Stomach (tissue), 9 donors: ENCODE data around the gene HGS. TPM values are rescaled to one million over a fixed set of nuclear protein-coding genes. Genes with fewer than 3 reads are reported as not detected.

Source experiments
- DNase-seq, 2 donors: peaks; one replicate each; pipeline versions ENCODE4 v3.0.0 to v3.0.0-alpha.2; 2013 to 2019
- H3K27ac ChIP-seq, 5 donors: fragments of 200-600 bp in 4 of 5; sonication (generic) in 4 of 5; one replicate each; pipeline ENCODE4 v1.5.1; 2013 to 2019; ENCODE audit warnings: mild to moderate bottlenecking in 1 of 5, moderate library complexity in 1 of 5
- H3K27me3 ChIP-seq, 3 donors: fragments of 200-600 bp; sonication (generic); one replicate each; pipeline ENCODE4 v1.5.1; 2017 to 2019; ENCODE audit warnings: mixed run types in 1 of 3
- H3K36me3 ChIP-seq, 4 donors: fragments of 200-600 bp; sonication (generic); 1 replicate in 3 of 4; 2 replicates in 1 of 4; pipeline ENCODE4 v1.5.1; 2016 to 2019
- H3K4me1 ChIP-seq, 4 donors: fragments of 200-600 bp; sonication (generic); one replicate each; pipeline ENCODE4 v1.5.1; 2016 to 2019
- H3K4me3 ChIP-seq, 4 donors: fragments of 200-600 bp; sonication (generic) in 3 of 4; one replicate each; pipeline ENCODE4 v1.5.1; 2016 to 2019; ENCODE audit warnings: mild to moderate bottlenecking in 1 of 4
- H3K9me3 ChIP-seq, 4 donors: fragments of 200-600 bp; sonication (generic); one replicate each; pipeline ENCODE4 v1.5.1; 2016 to 2019
- CTCF ChIP-seq, 7 experiments: fragments of 450-650 bp in 4 of 7; fragments of 200-600 bp in 3 of 7; sonication (generic) in 3 of 7; IDR thresholded peaks; one replicate each; pipeline ENCODE4 v1.5.1; 2016 to 2019; ENCODE audit warnings: antibody characterized with exemption in 7 of 7, control low read depth in 2 of 7, mild to moderate bottlenecking in 1 of 7
- EP300 ChIP-seq: sonication (generic); formaldehyde crosslinking; IDR thresholded peaks from one replicate; pipeline ENCODE4 v1.6.1; 2017; ENCODE audit warnings: antibody characterized with exemption
- POLR2A ChIP-seq, 4 donors: fragments of 450-650 bp; IDR thresholded peaks; one replicate each; pipeline ENCODE4 v1.6.1; 2016; ENCODE audit warnings: antibody characterized with exemption in 4 of 4, control low read depth in 2 of 4, mild to moderate bottlenecking in 1 of 4, moderate library complexity in 1 of 4
- POLR2AphosphoS5 ChIP-seq, 3 donors: sonication (generic); formaldehyde crosslinking; IDR thresholded peaks; one replicate each; pipeline ENCODE4 v1.6.1; 2016; ENCODE audit warnings: antibody characterized with exemption in 3 of 3
- WGBS, 5 donors: extraction: QIAGEN DNeasy Blood & Tissue Kit in 3 of 5; methylation state at CpG; one replicate each; pipeline versions ENCODE4 v1.1.5 to v1.1.7; 2013 to 2018; 5-methylcytosine and 5-hydroxymethylcytosine counted together
- intact Hi-C: fragments of 100-400 bp; cut with DNase I; formaldehyde crosslinking; loops from one replicate; pipeline ENCODE4 v1.15.1; 2023; ENCODE audit warnings: low total_unique reads
- polyA plus RNA-seq, 3 donors: library from polyadenylated mRNA; stranded (reverse); fragments of 200-250 nt; gene quantifications; one replicate each; pipeline ENCODE4 v1.2.3, GENCODE V29; 2013
- total RNA-seq, 5 donors: library from RNA; depleted of rRNA; stranded (reverse); fragments of >200 nt; gene quantifications; one replicate each; pipeline versions ENCODE4 v1.1.0 to v1.2.3, GENCODE V29; 2014 to 2016
- donor health status: healthy with polysubstance abuse.
- donor health status: Bipolar disorder and iron deficiency.
- donor health status: healthy.

The HGS gene
- total and polyA plus RNA-seq, 8 donors, result 52.0 to 275 (median 129) TPM

GRCh38 chr17:81723651-81724209 is 39.9 kb downstream of the HGS start:
- DNase-seq, result peak in 1 of 2 donors; percentile 61
- TF ChIP-seq EP300 (no peak), POLR2A (IDR thresholded peaks at IDR 0.05) (no peak), POLR2AphosphoS5 (IDR thresholded peaks at IDR 0.05) (no peak), CTCF (IDR thresholded peaks at IDR 0.05) (no peak)
- Histone ChIP-seq H3K36me3 (peaks cover 0 to 20% (median 20%) of the 10 kb centered on the region in 4 donors), H3K27ac (peak overlapping the region in 4 of 5 donors; percentile 45 to 76 (median 72)), H3K27me3 (peaks cover 0 to 30% (median 0%) of the 10 kb centered on the region in 3 donors), H3K4me1 (peaks cover 16 to 45% (median 32%) of the 10 kb centered on the region in 4 donors), H3K9me3 (no peaks in the 10 kb centered on the region), H3K4me3 (no peak overlapping the region)
- intact Hi-C loops, result no loop called here
- WGBS, 5 donors, result 24 to 41% (median 37%) methylated on average over 12 of the region's 12 CpGs

GRCh38 chr17:81725439-81725838 is 41.6 kb downstream of the HGS start:
- 82 to 89% (median 83%) methylated on average over 7 to 9 of the region's 9 CpGs for WGBS, 5 donors
- intact Hi-C loops, result no loop called here
- Histone ChIP-seq H3K4me3 (no peak overlapping the region), H3K9me3 (no peaks in the 10 kb centered on the region), H3K36me3 (peaks cover 0 to 3% (median 2%) of the 10 kb centered on the region in 4 donors), H3K4me1 (peaks cover 16 to 45% (median 32%) of the 10 kb centered on the region in 4 donors), H3K27ac (peak overlapping the region in 3 of 5 donors; percentile 53 to 73 (median 65)), H3K27me3 (peaks cover 0 to 41% (median 0%) of the 10 kb centered on the region in 3 donors)
- DNase-seq, result no peak
- TF ChIP-seq CTCF (IDR thresholded peaks at IDR 0.05) (no peak), POLR2AphosphoS5 (IDR thresholded peaks at IDR 0.05) (no peak), POLR2A (IDR thresholded peaks at IDR 0.05) (no peak), EP300 (no peak)

GRCh38 chr17:81726004-81726403 is 42.2 kb downstream of the HGS start:
- intact Hi-C loops, result no loop called here
- Histone ChIP-seq H3K4me1 (peaks cover 16 to 49% (median 34%) of the 10 kb centered on the region in 4 donors), H3K9me3 (no peaks in the 10 kb centered on the region), H3K27me3 (peaks cover 0 to 44% (median 0%) of the 10 kb centered on the region in 3 donors), H3K27ac (peak overlapping the region in 3 of 5 donors; percentile 53 to 73 (median 65)), H3K36me3 (no peaks in the 10 kb centered on the region), H3K4me3 (no peak overlapping the region)
- peak in 1 of 2 donors; percentile 83 for DNase-seq
- peak in 1 of 3 donors; percentile 15 for TF ChIP-seq POLR2AphosphoS5 (IDR thresholded peaks at IDR 0.05)
- TF ChIP-seq EP300, result no peak
- 26 to 45% (median 30%) methylated on average over 9 of the region's 9 CpGs for WGBS, 5 donors

- Histone ChIP-seq H3K27ac (peak overlapping the region; percentile 28 to 77 (median 64)), H3K27me3 (peaks cover 0 to 56% (median 0%) of the 10 kb centered on the region in 3 donors), H3K9me3 (no peaks in the 10 kb centered on the region), H3K36me3 (no peaks in the 10 kb centered on the region), H3K4me1 (peaks cover 16 to 46% (median 24%) of the 10 kb centered on the region in 4 donors), H3K4me3 (no peak overlapping the region)
- intact Hi-C loops, result no loop called here
- 36 to 68% (median 46%) methylated on average over 23 of the region's 23 CpGs for WGBS, 5 donors
- TF ChIP-seq EP300 (no peak), POLR2AphosphoS5 (IDR thresholded peaks at IDR 0.05) (peak in 2 of 3 donors; percentile 28 to 41)
- peak; percentile 59 to 88 for DNase-seq
Measured at GRCh38 chr17:81727324-81728031, 43.7 kb downstream of the HGS start.

GRCh38 chr17:81733507-81734404 is 49.9 kb downstream of the HGS start:
- H3K27me3 ChIP-seq, result peaks cover 0 to 61% (median 0%) of the 10 kb centered on the region in 3 donors
- intact Hi-C loops, result no loop called here
- WGBS, 5 donors, result 33 to 48% (median 38%) methylated on average over 24 to 32 of the region's 32 CpGs
- peaks cover 23 to 39% (median 35%) of the 10 kb centered on the region in 4 donors for H3K4me1 ChIP-seq
- H3K4me3 ChIP-seq, result no peak overlapping the region
- no peaks in the 10 kb centered on the region for H3K9me3 ChIP-seq
- peak overlapping the region in 1 of 5 donors; percentile 16 for H3K27ac ChIP-seq
- peak; percentile 90 to 91 for DNase-seq
- TF ChIP-seq POLR2A (IDR thresholded peaks at IDR 0.05), result no peak
- peak in 6 of 7 experiments; percentile 48 to 96 (median 92) for TF ChIP-seq CTCF (IDR thresholded peaks at IDR 0.05)
- TF ChIP-seq EP300, result no peak
- peak in 2 of 3 donors; percentile 47 to 93 for TF ChIP-seq POLR2AphosphoS5 (IDR thresholded peaks at IDR 0.05)
- no peaks in the 10 kb centered on the region for H3K36me3 ChIP-seq
